Activated T-cell treated with anti-CD3 and anti-CD28 coated beads for 24 hours (primary cell): ENCODE data around the gene PITPNB.
A peak's percentile ranks its signal among the peaks of the same experiment; 100 is the strongest.

Source experiments
- DNase-seq: peaks from one replicate; pipeline ENCODE4 v3.0.0-alpha.2; 2020; ENCODE audit warnings: low read depth

The PITPNB gene

DNA sequence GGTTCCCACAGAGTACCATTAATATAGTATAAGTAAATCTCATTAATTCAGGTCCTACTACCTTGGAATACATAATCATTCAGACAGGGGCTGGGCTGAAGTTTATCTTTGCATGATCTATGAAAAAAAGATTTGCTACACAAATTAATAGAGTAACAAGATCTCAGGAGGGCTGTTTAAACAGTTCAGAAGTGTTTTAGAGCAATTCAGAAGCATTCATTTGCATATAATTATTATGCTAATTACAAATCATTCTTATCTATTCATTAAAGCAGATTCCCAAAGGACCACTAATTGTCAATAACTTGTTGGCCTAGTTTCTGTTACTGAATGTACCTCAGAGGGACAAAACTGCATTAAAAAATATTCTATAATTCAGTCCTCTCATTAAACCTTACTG is 40.5 kb downstream of the PITPNB start:
- no peak for DNase-seq

GRCh38 chr22:27877501-27877900 is 41.6 kb downstream of the PITPNB start:
- no peak for DNase-seq

DNA sequence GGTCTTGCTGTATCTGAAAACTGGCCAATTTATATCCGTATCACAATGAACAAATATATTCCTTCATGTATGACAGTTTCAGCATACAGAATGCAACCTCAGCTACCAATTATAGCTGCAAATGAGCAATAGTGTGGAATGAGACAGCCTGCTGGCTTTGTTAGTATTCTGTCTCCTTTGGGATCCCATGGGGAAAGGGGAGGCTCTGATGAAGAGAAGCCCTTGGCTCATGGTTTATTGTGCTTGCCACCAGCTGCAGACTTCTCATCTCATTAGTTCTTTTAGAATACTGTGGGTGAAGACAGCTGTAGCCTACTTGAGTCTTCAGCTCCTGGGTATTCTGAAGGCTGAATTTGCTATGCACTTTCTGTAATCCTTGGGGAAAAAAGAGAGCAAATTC is 42.4 kb downstream of the PITPNB start:
- no peak for DNase-seq

DNA sequence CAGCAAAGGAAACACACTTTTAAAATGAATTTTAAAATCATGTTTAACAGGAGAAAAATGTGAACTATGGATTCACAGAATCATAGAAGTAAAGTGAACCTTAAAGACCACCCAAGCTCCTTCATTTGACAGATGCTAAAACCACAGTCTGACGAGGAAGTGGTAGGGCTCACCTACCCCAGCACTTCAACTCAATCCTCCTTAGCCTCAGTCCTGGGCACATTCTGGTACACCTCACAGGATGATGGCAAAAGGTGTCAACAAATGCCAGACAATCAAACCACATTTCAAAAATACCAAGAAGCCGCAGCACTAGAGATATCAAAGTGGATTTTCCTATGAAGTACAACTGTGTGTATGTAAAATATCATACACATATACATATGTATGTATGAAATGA is 43.1 kb downstream of the PITPNB start:
- no peak for DNase-seq

DNA sequence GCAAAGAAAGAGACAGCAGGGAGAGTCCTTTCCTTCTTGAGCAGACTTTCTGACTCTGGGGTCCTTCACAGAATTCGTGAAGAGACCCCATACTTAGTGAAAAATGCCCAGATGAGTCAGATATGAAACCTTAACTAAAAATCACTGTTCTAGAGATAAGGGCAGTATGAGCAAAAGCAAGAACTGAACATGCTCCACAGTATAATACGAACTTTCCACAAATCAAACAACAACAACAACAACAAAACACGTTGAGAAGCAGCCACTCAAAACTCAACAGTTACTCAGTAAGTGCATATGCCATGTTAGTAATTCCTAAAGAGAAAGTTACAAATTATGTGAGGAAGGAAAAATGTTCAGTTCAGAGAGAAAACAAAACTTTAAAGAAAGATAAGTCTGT is 44.3 kb downstream of the PITPNB start:
- DNase-seq: no peak

GRCh38 chr22:27874185-27874584 is 44.9 kb downstream of the PITPNB start:
- DNase-seq: no peak

- DNase-seq: no peak
These were observed 45.6 kb downstream of the PITPNB start for GRCh38 chr22:27873472-27873871.

GRCh38 chr22:27872488-27872887 is 46.6 kb downstream of the PITPNB start:
- DNase-seq: no peak

DNA sequence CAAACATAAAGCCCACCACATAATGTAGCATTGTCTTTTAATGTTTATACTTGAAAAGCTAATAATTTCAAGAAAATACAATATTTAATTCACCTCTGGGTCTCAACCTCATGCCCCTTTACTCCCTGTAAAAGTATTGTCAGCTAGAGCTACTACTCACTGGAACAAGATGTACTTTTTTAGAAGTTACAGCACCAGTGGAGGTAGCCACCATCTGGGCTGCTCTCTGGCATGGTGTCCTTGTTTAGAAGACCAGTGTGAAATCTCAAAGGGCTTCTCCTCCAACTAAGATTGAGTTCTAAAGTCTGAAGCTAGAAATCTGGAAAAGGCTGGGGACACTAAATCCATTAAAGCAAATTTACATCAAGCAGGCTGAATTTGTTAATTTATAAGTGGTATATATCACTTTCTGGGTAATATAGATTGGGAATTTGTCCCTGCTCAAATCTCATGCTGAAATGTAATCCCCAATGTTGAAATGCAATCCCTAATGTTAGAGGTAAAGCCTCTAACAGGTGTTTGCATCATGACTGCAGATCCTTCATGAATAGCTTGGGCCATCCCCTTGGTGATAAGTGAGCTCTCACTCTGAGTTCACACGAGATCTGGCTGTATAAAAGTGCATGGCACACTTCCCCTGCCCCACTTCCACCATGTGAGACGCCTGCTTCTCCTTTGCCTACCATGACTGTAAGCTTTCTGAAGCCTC is 47.6 kb downstream of the PITPNB start:
- no peak for DNase-seq

GRCh38 chr22:27870234-27871191 is 48.5 kb downstream of the PITPNB start:
- no peak for DNase-seq

- DNase-seq: no peak
These were observed 50.2 kb downstream of the PITPNB start for GRCh38 chr22:27868732-27869282.

DNA sequence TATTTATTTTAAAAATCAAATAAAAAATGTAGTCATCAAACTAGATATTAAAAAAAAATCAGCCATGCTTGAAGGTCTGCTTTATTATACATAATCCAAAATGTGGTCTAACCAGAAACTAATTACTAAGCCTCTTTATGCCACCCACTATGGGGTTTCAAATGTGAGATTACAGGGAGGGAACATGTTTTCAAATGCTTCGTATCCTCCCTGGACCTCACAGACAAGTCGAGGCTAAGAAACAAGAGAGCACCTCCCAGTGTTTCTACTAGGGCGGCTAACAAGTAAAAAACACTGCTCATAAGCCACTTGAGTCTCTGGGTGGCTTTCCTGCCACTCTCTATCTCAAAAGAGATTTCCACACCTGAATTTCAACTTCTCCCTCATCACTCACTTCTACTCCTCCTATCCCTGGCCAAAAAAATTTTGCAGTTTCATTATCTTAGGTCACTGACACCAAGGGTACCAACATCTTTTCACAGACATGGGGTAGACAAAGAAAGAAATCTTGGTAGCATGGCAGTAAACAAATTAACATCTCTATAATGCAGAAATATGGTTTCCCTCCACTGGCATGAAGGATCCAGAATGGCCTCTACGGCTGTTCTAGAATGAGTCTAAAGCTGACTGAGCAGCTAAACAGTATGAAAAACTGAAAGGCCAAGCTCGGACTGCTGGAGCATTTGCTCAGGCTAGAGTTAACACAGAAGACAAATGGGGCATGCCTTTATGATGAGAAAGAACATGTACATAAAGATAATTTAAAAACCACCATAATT is 50.9 kb downstream of the PITPNB start:
- DNase-seq: no peak

DNA sequence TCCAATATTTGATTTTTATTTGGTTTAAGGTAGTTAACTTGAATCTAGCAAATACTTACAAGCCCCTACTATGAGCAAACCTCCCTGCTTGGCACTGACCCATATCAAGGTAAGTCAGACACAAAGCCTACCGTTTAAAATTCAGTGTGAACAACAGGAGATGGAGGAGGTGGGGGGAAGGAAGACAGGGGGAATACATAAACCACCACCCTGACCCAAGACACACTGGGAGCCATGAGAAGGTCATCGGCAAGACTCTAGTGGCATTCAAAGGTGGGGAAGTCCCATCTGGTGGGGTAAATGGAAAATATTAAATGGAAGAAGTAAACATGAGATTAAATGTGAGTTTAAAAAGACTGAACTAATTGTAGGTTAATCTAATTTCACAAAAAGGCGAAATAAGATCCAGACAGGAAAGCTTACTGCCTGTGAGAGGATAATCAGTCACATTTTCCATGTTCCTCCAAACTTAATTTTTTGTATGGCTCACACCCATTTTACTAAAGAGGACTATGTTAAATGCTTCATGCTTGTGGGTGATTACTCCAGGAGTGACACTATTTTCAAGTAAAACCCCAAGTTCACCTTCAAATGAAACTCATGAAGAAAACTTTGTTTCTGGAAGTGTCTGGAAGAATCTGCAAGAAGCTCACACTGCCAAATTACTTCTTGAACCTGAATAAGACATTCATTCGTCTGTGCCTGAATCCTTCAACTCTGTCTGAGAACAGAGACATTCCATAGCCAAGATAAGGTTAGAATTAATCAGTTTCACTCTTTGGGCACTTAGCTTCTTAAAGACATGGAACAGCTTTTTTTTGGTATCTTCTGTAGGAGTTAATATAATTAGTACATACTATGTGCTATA is 51.7 kb downstream of the PITPNB start:
- peak; percentile 11 for DNase-seq

DNA sequence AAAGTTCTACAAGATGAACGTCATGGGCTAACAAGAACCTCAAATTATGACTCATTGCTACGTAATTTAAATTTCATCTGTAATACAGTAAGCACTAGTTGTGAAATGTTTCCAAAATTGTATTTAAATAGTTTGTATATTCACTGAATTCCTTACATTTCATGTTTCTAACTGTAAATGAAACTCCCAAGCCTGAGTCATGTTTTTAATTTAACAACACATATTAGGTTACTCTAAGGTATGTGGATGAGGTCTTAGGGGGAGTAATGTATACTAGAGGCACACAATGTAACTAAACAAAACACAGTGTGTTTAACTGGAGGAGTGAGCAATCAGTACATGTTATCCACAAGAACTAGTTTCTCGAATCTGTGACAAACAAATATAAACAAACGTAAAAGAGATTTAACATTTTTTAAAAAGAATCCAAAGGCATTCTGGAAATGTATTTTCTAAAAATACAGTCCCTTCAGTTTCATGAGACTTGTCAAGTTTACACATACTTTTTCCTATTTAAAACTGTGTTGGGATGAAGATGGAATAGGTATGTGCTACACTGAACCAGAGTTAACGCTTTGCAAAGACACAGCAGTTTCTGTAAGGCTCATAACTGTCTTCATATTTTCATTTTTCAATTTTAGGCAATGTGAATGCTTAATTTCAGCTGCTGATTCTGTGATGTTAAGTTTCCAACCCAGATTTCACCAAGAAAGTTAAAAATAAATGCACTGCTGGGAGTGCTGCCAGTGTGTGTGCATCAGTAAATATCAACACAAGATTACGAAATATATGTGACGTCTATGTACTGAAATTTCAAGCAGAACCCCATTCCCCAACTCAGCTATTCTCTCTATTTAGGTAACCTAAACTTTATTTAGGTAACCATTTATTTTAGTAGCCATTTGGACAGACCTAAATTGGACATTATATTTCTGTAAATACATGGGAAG is 52.6 kb downstream of the PITPNB start:
- no peak for DNase-seq

DNA sequence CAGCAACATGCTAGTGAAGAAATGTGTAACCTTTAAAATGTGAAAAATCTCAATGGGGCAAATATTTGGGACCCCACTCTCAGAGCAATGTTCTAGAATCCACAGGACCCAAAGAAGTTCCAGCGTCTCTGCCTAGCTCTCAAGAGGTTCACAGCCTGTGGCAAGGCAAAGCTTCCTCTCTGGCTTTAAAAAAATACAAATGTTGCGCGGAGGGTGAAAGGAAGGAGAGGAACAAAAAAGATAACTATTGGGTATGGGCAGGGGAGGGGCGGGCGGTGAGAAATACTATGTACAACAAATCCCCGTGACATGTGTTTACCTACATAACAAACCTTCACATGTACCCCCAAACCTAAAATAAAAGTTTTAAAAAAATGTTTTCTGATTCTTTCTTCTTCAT is 53.6 kb downstream of the PITPNB start:
- DNase-seq: no peak

- DNase-seq: no peak
These were observed 55.5 kb downstream of the PITPNB start for GRCh38 chr22:27863556-27863955.

DNA sequence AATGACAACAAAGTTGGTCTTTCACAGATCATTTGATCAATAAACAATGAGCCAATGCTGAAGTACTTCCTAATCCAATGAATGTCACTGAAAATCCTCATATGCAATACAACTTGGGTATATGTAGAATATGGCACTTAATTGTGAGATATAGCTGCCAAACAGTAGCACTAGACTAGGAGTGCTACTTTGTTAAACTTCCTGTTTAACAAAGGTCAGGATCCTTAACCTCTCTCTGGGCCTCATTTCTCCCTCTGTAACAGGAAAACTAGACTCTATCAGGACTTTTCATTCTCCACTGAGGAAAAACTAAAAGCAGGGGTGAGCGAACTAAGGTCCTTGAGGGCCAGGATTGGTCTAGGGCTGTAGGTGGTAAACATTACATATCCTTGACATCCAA is 56.1 kb downstream of the PITPNB start:
- no peak for DNase-seq

DNA sequence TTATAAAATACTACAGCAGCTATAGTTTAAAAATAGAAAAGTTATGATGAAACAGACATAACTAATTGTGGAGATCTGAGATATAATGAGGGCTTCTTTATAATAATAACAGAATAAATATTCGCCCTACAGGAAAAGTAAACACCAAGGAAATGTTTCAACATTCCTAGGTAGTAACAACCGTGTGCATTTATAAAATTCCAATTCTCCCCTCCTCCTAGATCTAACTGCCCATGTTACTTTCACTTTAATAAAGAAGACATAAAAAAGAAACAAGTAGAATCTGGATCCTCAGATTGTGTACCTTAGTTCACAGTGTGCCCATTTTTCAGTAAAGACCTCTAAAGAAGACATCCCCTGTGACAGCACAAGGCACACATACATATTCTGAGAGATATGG is 59.7 kb downstream of the PITPNB start:
- DNase-seq: no peak

- no peak for DNase-seq
These were observed 60.4 kb downstream of the PITPNB start for GRCh38 chr22:27858626-27859025.

- no peak for DNase-seq
These were observed 61.6 kb downstream of the PITPNB start for GRCh38 chr22:27857443-27857842.
